ENCODE results near the gene DTYMK.
"Not testable (repeated sequence)": the region's sequence is repeated elsewhere in the genome, so short reads cannot be mapped to it uniquely, and the experiment has no call there.

Gene DTYMK, protein sequence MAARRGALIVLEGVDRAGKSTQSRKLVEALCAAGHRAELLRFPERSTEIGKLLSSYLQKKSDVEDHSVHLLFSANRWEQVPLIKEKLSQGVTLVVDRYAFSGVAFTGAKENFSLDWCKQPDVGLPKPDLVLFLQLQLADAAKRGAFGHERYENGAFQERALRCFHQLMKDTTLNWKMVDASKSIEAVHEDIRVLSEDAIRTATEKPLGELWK

GRCh38 chr2:241686650-241687425 lies at the start of gene DTYMK:
TSS of gene DTYMK (minus strand) at chr2:241686815. CDS start at chr2:241686783, 32 bp downstream.
- H3K4me3 Mint-ChIP-seq: peak within 1 kb of the TSS; percentile 81
- H3K36me3 Mint-ChIP-seq: peaks cover 22% of the 10 kb centered on the region
- H3K27ac Mint-ChIP-seq: peak within 1 kb of the TSS; percentile 98
- no peaks in the 10 kb centered on the region for H3K9me3 Mint-ChIP-seq
- DNase-seq: peak; percentile 96
- no peaks in the 10 kb centered on the region for H3K27me3 Mint-ChIP-seq
- H3K4me1 Mint-ChIP-seq: peaks cover 42% of the 10 kb centered on the region
- CTCF ChIA-PET: interaction anchor here (1.0 to 1.3 kb wide), 2 partner anchors 47 to 193 kb away, joined by 3 read pairs; partner anchors contain the start of gene D2HGDH

- Mint-ChIP-seq H3K36me3 (peaks cover 4% of the 10 kb centered on the region), H3K4me1 (peaks cover 57% of the 10 kb centered on the region), H3K27ac (peak overlapping the region; percentile 72), H3K4me3 (peak overlapping the region; percentile 80), H3K27me3 (no peaks in the 10 kb centered on the region), H3K9me3 (no peaks in the 10 kb centered on the region)
- CTCF ChIA-PET: no interaction called here
- DNase-seq: no peak
These were observed 49.5 kb upstream of the DTYMK start for GRCh38 chr2:241736111-241736510.

DNA sequence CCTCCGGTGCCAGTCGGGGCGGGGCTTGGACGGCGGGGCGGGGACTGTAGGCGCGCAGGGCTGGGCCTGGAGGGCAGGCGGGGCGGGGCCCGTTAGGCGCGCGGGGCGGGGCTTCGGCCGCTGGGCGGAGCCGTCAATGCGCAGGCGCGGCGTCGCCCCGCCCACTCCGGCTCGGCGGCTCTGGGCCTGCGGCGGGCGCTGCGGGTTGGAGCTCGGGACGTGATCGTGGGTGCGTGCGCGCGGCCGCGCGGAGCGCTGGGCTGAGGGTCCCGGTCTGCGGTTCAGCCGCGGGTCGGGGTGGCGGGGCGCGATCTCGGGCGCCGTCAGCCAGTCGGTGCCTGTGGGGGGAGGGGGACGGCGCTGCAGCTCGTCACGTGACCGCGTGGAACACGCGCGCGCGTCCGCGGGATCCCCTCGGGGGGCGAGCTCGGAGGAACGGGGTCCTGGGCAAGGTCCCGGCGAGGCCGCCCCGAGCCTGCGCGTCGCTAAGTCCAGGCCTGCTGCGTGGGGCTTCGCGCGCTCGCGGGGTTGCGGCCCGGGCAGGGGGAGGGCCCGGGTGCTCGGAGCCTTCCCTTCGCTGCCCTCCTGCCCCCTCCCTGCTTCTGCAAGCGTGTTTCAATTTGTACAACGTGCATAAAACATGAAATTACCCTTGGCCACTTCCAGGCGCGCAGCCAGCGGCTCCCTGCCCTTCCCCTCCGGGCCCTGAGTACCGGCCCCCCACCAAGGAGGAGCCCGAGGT lies 48.0 kb upstream of the DTYMK start, which contains the start of gene D2HGDH:
Gene D2HGDH (plus strand): TSS at position 164 of the 742 bp plus-strand sequence. CDS start 595 bp downstream, outside the sequence.
- CTCF ChIA-PET: interaction anchor here (0.7 to 4.5 kb wide), 6 partner anchors 14 to 144 kb away, joined by 3 to 22 read pairs (median 4); partner anchors contain the start of genes DTYMK and ING5
- DNase-seq: peak; percentile 96
- Mint-ChIP-seq H3K4me1 (peaks cover 56% of the 10 kb centered on the region), H3K27me3 (no peaks in the 10 kb centered on the region), H3K9me3 (no peaks in the 10 kb centered on the region), H3K36me3 (peaks cover 2% of the 10 kb centered on the region), H3K4me3 (peak within 1 kb of the TSS; percentile 80), H3K27ac (peak within 1 kb of the TSS; percentile 81)

- Mint-ChIP-seq H3K27me3 (no peaks in the 10 kb centered on the region), H3K36me3 (peaks cover 2% of the 10 kb centered on the region), H3K4me1 (peaks cover 51% of the 10 kb centered on the region), H3K9me3 (no peaks in the 10 kb centered on the region), H3K4me3 (peak overlapping the region; percentile 62), H3K27ac (no peak overlapping the region)
- DNase-seq: no peak
- CTCF ChIA-PET: interaction anchor here (0.6 to 4.5 kb wide), 8 partner anchors 9 to 144 kb away, joined by 3 to 22 read pairs (median 3); partner anchors contain the start of genes DTYMK and ING5
These were observed 47.5 kb upstream of the DTYMK start for GRCh38 chr2:241734208-241734466.

GRCh38 chr2:241733391-241734207 lies 47.0 kb upstream of the DTYMK start:
- Mint-ChIP-seq H3K27me3 (no peaks in the 10 kb centered on the region), H3K9me3 (no peaks in the 10 kb centered on the region), H3K4me1 (peaks cover 46% of the 10 kb centered on the region), H3K36me3 (peaks cover 2% of the 10 kb centered on the region), H3K4me3 (peak overlapping the region; percentile 60), H3K27ac (peak overlapping the region; percentile 52)
- no peak for DNase-seq
- CTCF ChIA-PET: interaction anchor here (0.6 to 4.5 kb wide), 9 partner anchors 9 to 145 kb away, joined by 3 to 22 read pairs (median 3); partner anchors contain the start of genes DTYMK and ING5

- peaks cover 42% of the 10 kb centered on the region for H3K4me1 Mint-ChIP-seq
- H3K36me3 Mint-ChIP-seq, H3K9me3 Mint-ChIP-seq, H3K27me3 Mint-ChIP-seq, H3K4me3 Mint-ChIP-seq: not testable (repeated sequence)
- H3K27ac Mint-ChIP-seq: peak overlapping the region; percentile 45
- CTCF ChIA-PET: interaction anchor here (0.9 to 4.5 kb wide), 5 partner anchors 12 to 147 kb away, joined by 3 to 22 read pairs (median 3); partner anchors contain the start of gene ING5
- peak; percentile 68 for DNase-seq
These were observed 46.0 kb upstream of the DTYMK start for GRCh38 chr2:241732513-241733186.

- Mint-ChIP-seq H3K4me1 (peaks cover 33% of the 10 kb centered on the region), H3K27me3 (no peaks in the 10 kb centered on the region), H3K9me3 (no peaks in the 10 kb centered on the region), H3K4me3 (no peak overlapping the region), H3K27ac (no peak overlapping the region), H3K36me3 (peaks cover under 1% of the 10 kb centered on the region)
- no peak for DNase-seq
- CTCF ChIA-PET: interaction anchor here (0.7 to 4.5 kb wide), 4 partner anchors 28 to 576 kb away, joined by 3 to 22 read pairs (median 8); partner anchors contain the start of gene ING5
These were observed 44.2 kb upstream of the DTYMK start for GRCh38 chr2:241730671-241731293.

DNA sequence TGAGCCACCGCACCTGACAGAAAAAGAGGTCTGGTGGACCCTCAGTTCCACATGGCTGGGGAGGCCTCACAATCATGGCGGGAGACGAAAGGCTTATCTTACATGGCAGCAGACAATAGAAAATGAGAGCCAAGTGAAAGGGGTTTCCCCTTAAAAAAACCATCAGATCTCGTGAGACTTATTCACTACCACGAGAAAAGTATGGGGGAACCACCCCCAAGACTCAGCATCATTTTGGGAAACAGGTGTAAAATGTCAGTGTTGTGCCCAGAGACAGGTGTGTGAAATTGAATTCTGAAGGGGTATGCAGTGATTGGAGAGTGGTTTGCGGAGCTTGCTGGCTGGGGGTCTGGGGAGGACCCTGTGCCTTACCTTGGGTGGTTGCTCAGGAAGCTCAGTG lies 43.3 kb upstream of the DTYMK start:
- Mint-ChIP-seq H3K9me3 (no peaks in the 10 kb centered on the region), H3K36me3 (peaks cover 5% of the 10 kb centered on the region), H3K4me1 (peaks cover 28% of the 10 kb centered on the region), H3K27me3 (no peaks in the 10 kb centered on the region), H3K4me3 (no peak overlapping the region), H3K27ac (no peak overlapping the region)
- no peak for DNase-seq
- CTCF ChIA-PET: interaction anchor here (0.7 kb wide), 2 partner anchors 25 to 138 kb away, joined by 3 read pairs; no protein-coding TSS in a partner anchor

GRCh38 chr2:241728627-241729026 lies 42.0 kb upstream of the DTYMK start:
- Mint-ChIP-seq H3K27ac (no peak overlapping the region), H3K9me3 (no peaks in the 10 kb centered on the region), H3K4me3 (no peak overlapping the region), H3K4me1 (peaks cover 25% of the 10 kb centered on the region), H3K36me3 (peaks cover 15% of the 10 kb centered on the region), H3K27me3 (no peaks in the 10 kb centered on the region)
- CTCF ChIA-PET: no interaction called here
- DNase-seq: no peak

- H3K4me1 Mint-ChIP-seq: peaks cover 23% of the 10 kb centered on the region
- H3K27me3 Mint-ChIP-seq: no peaks in the 10 kb centered on the region
- CTCF ChIA-PET: no interaction called here
- H3K27ac Mint-ChIP-seq: no peak overlapping the region
- H3K9me3 Mint-ChIP-seq: peaks cover 3% of the 10 kb centered on the region
- peaks cover 21% of the 10 kb centered on the region for H3K36me3 Mint-ChIP-seq
- DNase-seq: no peak
- no peak overlapping the region for H3K4me3 Mint-ChIP-seq
These were observed 41.4 kb upstream of the DTYMK start for GRCh38 chr2:241728000-241728399.

DNA sequence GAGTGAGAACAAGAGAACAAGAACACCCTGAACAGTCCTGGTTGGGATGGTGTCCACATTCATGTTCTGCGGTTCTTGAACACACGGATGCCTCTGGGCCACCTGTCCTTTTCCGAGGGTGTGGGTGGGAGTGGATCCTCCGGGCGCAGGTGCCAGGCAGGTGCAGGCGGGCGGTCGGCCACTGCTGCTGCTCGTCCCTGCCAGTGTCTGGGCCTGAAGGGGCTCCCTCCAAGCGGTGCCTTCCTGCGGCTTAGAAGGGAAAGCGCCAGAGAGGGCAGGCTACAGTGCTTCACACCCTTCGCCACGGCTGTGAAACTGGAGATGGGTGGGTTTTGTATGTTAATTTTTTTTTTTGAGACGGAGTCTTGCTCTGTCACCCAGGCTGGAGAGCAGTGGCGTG lies 39.8 kb upstream of the DTYMK start:
- CTCF ChIA-PET: no interaction called here
- no peaks in the 10 kb centered on the region for H3K27me3 Mint-ChIP-seq
- no peak for DNase-seq
- no peak overlapping the region for H3K4me3 Mint-ChIP-seq
- peaks cover 35% of the 10 kb centered on the region for H3K36me3 Mint-ChIP-seq
- peaks cover 9% of the 10 kb centered on the region for H3K9me3 Mint-ChIP-seq
- H3K4me1 Mint-ChIP-seq: peaks cover 14% of the 10 kb centered on the region
- H3K27ac Mint-ChIP-seq: no peak overlapping the region

DNA sequence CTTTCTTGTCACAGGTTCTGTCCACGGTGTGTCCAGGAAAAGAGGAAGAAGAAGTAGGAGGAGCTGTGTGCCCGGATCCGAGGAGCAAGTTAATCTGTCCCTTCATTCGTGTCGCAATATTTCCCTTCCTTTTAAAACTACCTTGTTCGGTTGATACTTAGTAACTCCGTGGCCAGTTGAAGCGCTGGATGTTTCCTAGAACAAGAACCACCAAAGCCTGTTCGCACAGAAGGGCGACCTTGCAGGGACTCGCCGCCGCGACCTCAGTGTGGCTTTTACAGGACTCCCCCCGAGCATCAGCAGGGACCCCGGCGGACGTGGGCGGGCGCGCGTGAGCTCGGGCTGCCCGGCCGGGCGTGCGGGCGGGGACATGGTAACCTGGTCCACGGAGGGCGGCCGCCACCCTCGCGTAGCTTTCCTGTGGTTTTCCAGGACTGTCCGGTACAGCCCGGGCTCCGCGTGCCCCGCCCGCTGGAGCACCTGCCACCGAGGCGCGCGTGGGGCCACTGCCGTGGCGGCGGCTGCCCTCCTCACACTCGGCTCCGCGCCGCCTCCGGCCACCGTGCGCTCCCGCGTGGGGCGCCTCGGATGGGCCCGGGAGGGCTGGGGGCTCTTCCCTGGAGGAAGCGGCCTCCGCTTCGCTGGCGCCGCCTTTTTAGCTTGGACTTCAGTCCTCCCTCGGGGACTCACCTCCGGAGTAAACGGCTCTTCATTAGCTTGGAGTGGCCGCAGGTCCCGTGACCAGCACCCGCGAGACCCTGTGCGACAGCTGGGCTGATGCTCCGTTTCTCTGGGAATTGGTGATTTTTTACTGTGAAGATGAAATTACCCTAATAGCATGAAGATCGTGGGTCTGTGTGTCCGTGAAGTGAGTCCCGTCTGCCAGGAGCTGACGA lies 38.6 kb upstream of the DTYMK start:
- CTCF ChIA-PET: interaction anchor here (0.8 kb wide), 2 partner anchors 8 to 153 kb away, joined by 3 to 4 read pairs; no protein-coding TSS in a partner anchor
- H3K4me3 Mint-ChIP-seq: no peak overlapping the region
- H3K36me3 Mint-ChIP-seq: peaks cover 42% of the 10 kb centered on the region
- H3K27me3 Mint-ChIP-seq: no peaks in the 10 kb centered on the region
- peaks cover 9% of the 10 kb centered on the region for H3K9me3 Mint-ChIP-seq
- DNase-seq: no peak
- no peak overlapping the region for H3K27ac Mint-ChIP-seq
- H3K4me1 Mint-ChIP-seq: peaks cover 5% of the 10 kb centered on the region

Measured in activated naive CD4-positive, alpha-beta T cell treated with anti-CD3 and anti-CD28 coated beads, Interleukin-2, amount 10 ng/mL, durations not matched to agents 7 days and 5 days (primary cell).